GM19043 (cell line): Measurements from ENCODE around the gene TMEM94.

ENCODE experiments used
- ATAC-seq: cut with Tn5 transposase; IDR thresholded peaks from one replicate; pipeline ENCODE4 v1.9.1; 2021; ENCODE audit warnings: low read depth; ENCODE audit not compliant: unreplicated experiment

The TMEM94 gene

GRCh38 chr17:75521951-75522727, 65.7 kb downstream of the TMEM94 start:
- ATAC-seq: no peak

GRCh38 chr17:75523647-75524046, 67.2 kb downstream of the TMEM94 start:
- no peak for ATAC-seq

GRCh38 chr17:75524269-75524969, 68.0 kb downstream of the TMEM94 start:
- no peak for ATAC-seq

GRCh38 chr17:75524970-75525805, 68.8 kb downstream of the TMEM94 start, which contains the start of gene LLGL2:
Gene LLGL2, plus strand, starts transcription at chr17:75525697. Its CDS starts 17,730 bp downstream, at chr17:75543427.
- ATAC-seq: peak; percentile 72

GRCh38 chr17:75525806-75526554, 69.5 kb downstream of the TMEM94 start:
- peak; percentile 10 for ATAC-seq

- no peak for ATAC-seq
Measured at GRCh38 chr17:75526555-75527270, 70.3 kb downstream of the TMEM94 start.

- ATAC-seq: no peak
Measured at GRCh38 chr17:75530837-75531720, 74.6 kb downstream of the TMEM94 start.

- no peak for ATAC-seq
Measured at GRCh38 chr17:75531721-75532072, 75.3 kb downstream of the TMEM94 start.

- no peak for ATAC-seq
Measured at GRCh38 chr17:75535119-75535537, 78.7 kb downstream of the TMEM94 start.

- no peak for ATAC-seq
Measured at GRCh38 chr17:75535871-75536270, 79.4 kb downstream of the TMEM94 start.

- no peak for ATAC-seq
Measured at GRCh38 chr17:75536366-75536765, 79.9 kb downstream of the TMEM94 start.

GRCh38 chr17:75539967-75540729, 83.7 kb downstream of the TMEM94 start:
- no peak for ATAC-seq

GRCh38 chr17:75540923-75541503, 84.6 kb downstream of the TMEM94 start:
- ATAC-seq: no peak

- ATAC-seq: no peak
Measured at GRCh38 chr17:75542229-75542628, 85.8 kb downstream of the TMEM94 start.

- ATAC-seq: no peak
Measured at GRCh38 chr17:75542728-75543336, 86.4 kb downstream of the TMEM94 start.

- ATAC-seq: no peak
Measured at GRCh38 chr17:75544250-75544649, 87.8 kb downstream of the TMEM94 start.

GRCh38 chr17:75546181-75546580, 89.7 kb downstream of the TMEM94 start:
- no peak for ATAC-seq
